HL-60 (cell line): ENCODE data around the gene PKN3.
"Not testable (repeated sequence)": the region's sequence is repeated elsewhere in the genome, so short reads cannot be mapped to it uniquely, and the experiment has no call there.

ENCODE experiments used
- DNase-seq, 2 experiments: peaks; one replicate each; pipeline ENCODE4 v3.0.0-alpha.2; 2010 to 2020; ENCODE audit warnings: low read depth in 1 of 2, low spot score in 1 of 2
- H3K27ac ChIP-seq: fragments of 250-450 bp; sonication (Bioruptor Pico); replicated peaks from 2 replicates; pipeline ENCODE4 v1.5.1; 2020; ENCODE audit warnings: mild to moderate bottlenecking, moderate library complexity
- H3K27me3 ChIP-seq: fragments of 250-450 bp; sonication (Bioruptor Pico); 2 replicates; pipeline ENCODE4 v1.5.1; 2021; ENCODE audit warnings: mild to moderate bottlenecking, moderate library complexity; ENCODE audit not compliant: insufficient read depth, poor library complexity, severe bottlenecking
- H3K4me3 ChIP-seq: replicated peaks from 2 replicates; pipeline ENCODE4 v1.5.1; 2011; ENCODE audit warnings: mild to moderate bottlenecking, control low read depth, low read length; ENCODE audit not compliant: insufficient read depth
- GABPA ChIP-seq: IDR thresholded peaks from 2 replicates; pipeline ENCODE4 v1.6.1; 2012; ENCODE audit warnings: low read depth
- POLR2AphosphoS5 ChIP-seq: IDR thresholded peaks from 2 replicates; pipeline ENCODE4 v1.6.1; 2012; ENCODE audit warnings: low read depth
- SPI1 ChIP-seq: IDR thresholded peaks from 2 replicates; pipeline ENCODE4 v1.6.1; 2012; ENCODE audit warnings: low read depth, mild to moderate bottlenecking, borderline replicate concordance
- TF ChIP-seq, protein P1 (sequence below): IDR thresholded peaks from one replicate; pipeline ENCODE4 v1.5.1; 2011; ENCODE audit warnings: low read length, control low read depth, inconsistent platforms; ENCODE audit not compliant: insufficient read depth
- TF ChIP-seq, protein P2 (sequence below): IDR thresholded peaks from 2 replicates; pipeline ENCODE4 v1.6.1; 2012; ENCODE audit warnings: low read depth; ENCODE audit not compliant: insufficient replicate concordance

PKN3 gene

DNA sequence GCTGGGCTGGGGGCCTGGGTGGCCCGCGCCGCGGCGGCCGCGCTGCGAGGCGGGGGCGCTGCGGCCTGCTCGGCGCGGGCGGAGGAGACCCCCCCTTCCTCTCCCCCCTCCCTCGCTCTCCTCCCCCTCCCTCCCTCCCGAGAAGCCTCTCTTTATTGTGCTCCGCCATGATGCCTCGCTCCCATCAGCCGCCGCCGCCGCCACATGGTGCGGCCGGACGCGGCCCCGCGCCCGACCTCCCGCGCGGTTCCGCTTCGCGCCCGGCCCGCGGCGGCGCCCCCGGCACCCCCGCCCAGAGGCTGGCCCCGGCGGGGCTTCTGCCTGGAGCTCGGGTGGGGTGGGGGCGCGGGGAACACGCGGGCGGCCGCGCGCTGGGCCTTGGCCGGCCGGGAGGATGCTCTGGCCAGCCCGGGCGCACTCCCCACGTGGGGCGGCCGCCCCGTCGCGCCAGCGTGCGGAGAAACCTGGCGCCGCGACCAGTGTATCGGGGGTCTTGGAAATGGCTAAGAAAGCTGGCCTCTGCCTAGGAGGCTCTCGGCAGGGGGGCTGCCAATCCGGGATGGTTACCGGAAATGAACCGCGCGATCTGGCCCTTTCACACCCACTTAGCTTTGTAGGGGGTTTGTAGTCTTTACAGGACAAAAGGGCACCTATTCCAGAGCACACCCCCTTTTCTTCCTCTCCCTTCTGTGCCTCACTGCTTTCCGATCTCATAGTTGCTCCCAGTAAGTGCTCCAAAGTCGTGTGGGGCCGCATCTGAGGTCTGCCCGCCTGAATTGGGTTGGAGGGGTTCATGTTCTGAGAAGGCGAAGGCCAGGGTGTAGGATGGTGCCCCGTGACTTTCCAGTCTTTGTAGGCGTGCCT lies 12.3 kb upstream of the PKN3 start:
- DNase-seq = peak in 1 of 2 experiments; percentile 25
- Histone ChIP-seq H3K4me3 (peak overlapping the region; percentile 98), H3K27me3 (no peaks in the 10 kb centered on the region), H3K27ac (peak overlapping the region; percentile 73)
- TF ChIP-seq, protein P1, sequence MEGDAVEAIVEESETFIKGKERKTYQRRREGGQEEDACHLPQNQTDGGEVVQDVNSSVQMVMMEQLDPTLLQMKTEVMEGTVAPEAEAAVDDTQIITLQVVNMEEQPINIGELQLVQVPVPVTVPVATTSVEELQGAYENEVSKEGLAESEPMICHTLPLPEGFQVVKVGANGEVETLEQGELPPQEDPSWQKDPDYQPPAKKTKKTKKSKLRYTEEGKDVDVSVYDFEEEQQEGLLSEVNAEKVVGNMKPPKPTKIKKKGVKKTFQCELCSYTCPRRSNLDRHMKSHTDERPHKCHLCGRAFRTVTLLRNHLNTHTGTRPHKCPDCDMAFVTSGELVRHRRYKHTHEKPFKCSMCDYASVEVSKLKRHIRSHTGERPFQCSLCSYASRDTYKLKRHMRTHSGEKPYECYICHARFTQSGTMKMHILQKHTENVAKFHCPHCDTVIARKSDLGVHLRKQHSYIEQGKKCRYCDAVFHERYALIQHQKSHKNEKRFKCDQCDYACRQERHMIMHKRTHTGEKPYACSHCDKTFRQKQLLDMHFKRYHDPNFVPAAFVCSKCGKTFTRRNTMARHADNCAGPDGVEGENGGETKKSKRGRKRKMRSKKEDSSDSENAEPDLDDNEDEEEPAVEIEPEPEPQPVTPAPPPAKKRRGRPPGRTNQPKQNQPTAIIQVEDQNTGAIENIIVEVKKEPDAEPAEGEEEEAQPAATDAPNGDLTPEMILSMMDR = no peak
- TF ChIP-seq, protein P2, sequence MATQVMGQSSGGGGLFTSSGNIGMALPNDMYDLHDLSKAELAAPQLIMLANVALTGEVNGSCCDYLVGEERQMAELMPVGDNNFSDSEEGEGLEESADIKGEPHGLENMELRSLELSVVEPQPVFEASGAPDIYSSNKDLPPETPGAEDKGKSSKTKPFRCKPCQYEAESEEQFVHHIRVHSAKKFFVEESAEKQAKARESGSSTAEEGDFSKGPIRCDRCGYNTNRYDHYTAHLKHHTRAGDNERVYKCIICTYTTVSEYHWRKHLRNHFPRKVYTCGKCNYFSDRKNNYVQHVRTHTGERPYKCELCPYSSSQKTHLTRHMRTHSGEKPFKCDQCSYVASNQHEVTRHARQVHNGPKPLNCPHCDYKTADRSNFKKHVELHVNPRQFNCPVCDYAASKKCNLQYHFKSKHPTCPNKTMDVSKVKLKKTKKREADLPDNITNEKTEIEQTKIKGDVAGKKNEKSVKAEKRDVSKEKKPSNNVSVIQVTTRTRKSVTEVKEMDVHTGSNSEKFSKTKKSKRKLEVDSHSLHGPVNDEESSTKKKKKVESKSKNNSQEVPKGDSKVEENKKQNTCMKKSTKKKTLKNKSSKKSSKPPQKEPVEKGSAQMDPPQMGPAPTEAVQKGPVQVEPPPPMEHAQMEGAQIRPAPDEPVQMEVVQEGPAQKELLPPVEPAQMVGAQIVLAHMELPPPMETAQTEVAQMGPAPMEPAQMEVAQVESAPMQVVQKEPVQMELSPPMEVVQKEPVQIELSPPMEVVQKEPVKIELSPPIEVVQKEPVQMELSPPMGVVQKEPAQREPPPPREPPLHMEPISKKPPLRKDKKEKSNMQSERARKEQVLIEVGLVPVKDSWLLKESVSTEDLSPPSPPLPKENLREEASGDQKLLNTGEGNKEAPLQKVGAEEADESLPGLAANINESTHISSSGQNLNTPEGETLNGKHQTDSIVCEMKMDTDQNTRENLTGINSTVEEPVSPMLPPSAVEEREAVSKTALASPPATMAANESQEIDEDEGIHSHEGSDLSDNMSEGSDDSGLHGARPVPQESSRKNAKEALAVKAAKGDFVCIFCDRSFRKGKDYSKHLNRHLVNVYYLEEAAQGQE = no peak
- TF ChIP-seq SPI1 (no peak), GABPA (no peak), POLR2AphosphoS5 (no peak)

DNA sequence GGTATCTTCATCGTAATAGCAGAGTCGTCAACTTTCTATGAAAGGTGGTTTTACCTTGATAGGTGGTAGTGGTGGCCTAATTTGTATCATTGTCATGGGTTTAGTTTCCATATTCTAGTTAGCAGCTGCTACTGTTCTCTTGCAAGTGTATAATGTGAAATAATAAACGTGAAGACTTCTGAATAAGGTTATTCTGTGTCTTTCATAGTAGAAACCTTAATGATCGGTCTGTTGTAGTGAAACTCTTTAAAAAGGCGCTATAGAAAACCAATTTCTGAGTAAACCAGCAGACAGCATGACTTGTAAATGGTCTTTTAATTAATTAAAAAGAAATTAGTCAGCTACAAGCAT lies 11.6 kb upstream of the PKN3 start:
- TF ChIP-seq, protein P1 = no peak
- TF ChIP-seq POLR2AphosphoS5 (no peak), SPI1 (no peak), GABPA (no peak)
- TF ChIP-seq, protein P2 = no peak
- Histone ChIP-seq H3K27me3 (no peaks in the 10 kb centered on the region), H3K27ac (peak overlapping the region; percentile 73), H3K4me3 (peak overlapping the region; percentile 98)
- DNase-seq = no peak

DNA sequence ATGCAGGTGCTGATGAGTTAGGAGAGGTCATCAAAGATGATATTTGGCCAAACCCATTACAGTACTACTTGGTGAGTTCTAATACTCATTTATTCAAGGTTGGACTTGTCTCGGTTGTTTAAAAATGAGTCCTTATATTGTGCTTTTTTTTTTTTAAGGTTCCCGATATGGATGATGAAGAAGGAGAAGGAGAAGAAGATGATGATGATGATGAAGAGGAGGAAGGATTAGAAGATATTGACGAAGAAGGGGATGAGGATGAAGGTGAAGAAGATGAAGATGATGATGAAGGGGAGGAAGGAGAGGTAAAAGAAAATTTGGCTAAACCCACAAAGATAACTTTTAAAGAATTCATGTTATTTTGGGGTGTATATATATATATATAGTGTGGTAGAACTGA lies 8.6 kb upstream of the PKN3 start:
- DNase-seq, H3K4me3 ChIP-seq, H3K27ac ChIP-seq, H3K27me3 ChIP-seq: not testable (repeated sequence)

DNA sequence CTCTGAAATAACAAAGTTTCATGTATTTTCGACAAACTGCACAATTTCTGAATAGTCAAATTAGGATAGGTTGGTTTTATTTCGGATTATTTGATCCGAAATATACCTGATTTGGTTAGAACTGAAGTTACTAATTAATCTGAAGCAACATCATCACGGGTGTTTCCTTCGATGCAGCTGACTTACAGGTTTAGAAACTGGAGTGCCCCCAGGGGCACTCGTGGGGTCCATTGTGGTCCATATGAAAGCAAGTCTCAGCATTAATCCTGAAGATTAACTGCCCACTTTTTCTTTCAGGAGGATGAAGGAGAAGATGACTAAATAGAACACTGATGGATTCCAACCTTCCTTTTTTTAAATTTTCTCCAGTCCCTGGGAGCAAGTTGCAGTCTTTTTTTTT lies 8.0 kb upstream of the PKN3 start:
- no peak overlapping the region for H3K4me3 ChIP-seq
- no peaks in the 10 kb centered on the region for H3K27me3 ChIP-seq
- DNase-seq = no peak
- TF ChIP-seq SPI1 (no peak), POLR2AphosphoS5 (no peak), GABPA (no peak)
- TF ChIP-seq, protein P2 = no peak
- TF ChIP-seq, protein P1 = no peak
- H3K27ac ChIP-seq = no peak overlapping the region
